Mucosa of rectum (tissue), 2 donors: ENCODE results near the gene FARSA.
A peak's percentile ranks its signal among the peaks of the same experiment; 100 is the strongest.
"Not testable (repeated sequence)": the region's sequence is repeated elsewhere in the genome, so short reads cannot be mapped to it uniquely, and the experiment has no call there.

Experiments
- H3K27ac ChIP-seq, 2 donors: one replicate each; pipeline ENCODE4 v1.7.0; 2013; ENCODE audit warnings: inconsistent platforms in 2 of 2, low read depth in 2 of 2, low read length in 2 of 2
- H3K27me3 ChIP-seq, 2 donors: one replicate each; pipeline ENCODE4 v1.7.0; 2013; ENCODE audit warnings: low read length in 2 of 2; ENCODE audit not compliant: control insufficient read depth in 2 of 2, insufficient read depth in 2 of 2
- H3K36me3 ChIP-seq, 2 donors: one replicate each; pipeline ENCODE4 v1.7.0; 2013; ENCODE audit warnings: low read length in 2 of 2; ENCODE audit not compliant: control insufficient read depth in 2 of 2, insufficient read depth in 2 of 2
- H3K4me1 ChIP-seq, 2 donors: one replicate each; pipeline ENCODE4 v1.7.0; 2013; ENCODE audit warnings: low read length in 2 of 2, mild to moderate bottlenecking in 1 of 2; ENCODE audit not compliant: control insufficient read depth in 2 of 2, insufficient read depth in 2 of 2
- H3K4me3 ChIP-seq, 2 donors: one replicate each; pipeline ENCODE4 v1.7.0; 2013; ENCODE audit warnings: low read length in 2 of 2
- H3K9ac ChIP-seq, 2 donors: one replicate each; pipeline ENCODE4 v1.7.0; 2013; ENCODE audit warnings: low read length in 2 of 2, low read depth in 1 of 2, mild to moderate bottlenecking in 1 of 2
- H3K9me3 ChIP-seq, 2 donors: one replicate each; pipeline ENCODE4 v1.7.0; 2013; ENCODE audit warnings: low read length in 2 of 2; ENCODE audit not compliant: control insufficient read depth in 2 of 2
- donor health status: healthy.
- donor health status: Normal muscosa, but diverticular disease.

FARSA gene

GRCh38 chr19:12890787-12891552, 42.5 kb downstream of the FARSA start, which contains the start of gene GCDH:
Gene GCDH (plus strand): TSS chr19:12891160. CDS start chr19:12891305, 145 bp downstream.
- Histone ChIP-seq H3K4me1 (peaks cover 10 to 12% of the 10 kb centered on the region in 2 donors), H3K4me3 (peak within 1 kb of the TSS; percentile 85 to 94), H3K36me3 (peaks cover 0 to 16% of the 10 kb centered on the region in 2 donors), H3K27me3 (no peaks in the 10 kb centered on the region), H3K9ac (peak within 1 kb of the TSS; percentile 63 to 79), H3K9me3 (no peaks in the 10 kb centered on the region), H3K27ac (peak within 1 kb of the TSS; percentile 38 to 74)

DNA sequence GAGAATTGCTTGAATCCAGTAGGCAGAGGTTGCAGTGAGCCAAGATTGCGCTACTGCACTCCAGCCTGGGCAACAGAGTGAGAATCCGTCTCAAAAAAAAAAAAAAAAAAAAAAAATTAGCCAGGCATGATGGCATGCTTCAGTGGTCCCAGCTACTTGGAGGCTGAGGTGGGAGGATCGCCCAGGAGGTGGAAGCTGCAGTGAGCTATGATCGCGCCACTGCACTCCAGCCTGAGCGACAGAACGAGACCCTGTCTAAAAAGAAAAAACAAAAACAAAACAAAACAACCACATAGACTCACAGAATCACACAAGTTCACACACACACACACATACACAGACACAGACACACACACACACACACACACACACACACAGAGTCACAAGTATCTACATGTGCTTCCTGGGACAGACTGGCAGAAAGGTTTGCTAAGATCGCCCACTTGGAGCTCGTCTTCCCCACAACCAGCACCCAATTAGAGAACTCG, 43.2 kb downstream of the FARSA start:
- Histone ChIP-seq H3K4me3 (peak overlapping the region; percentile 41 to 94), H3K4me1 (peaks cover 12 to 13% of the 10 kb centered on the region in 2 donors), H3K36me3 (peaks cover 0 to 15% of the 10 kb centered on the region in 2 donors), H3K27ac (peak overlapping the region in 1 of 2 donors; percentile 3)
- H3K9ac ChIP-seq, H3K27me3 ChIP-seq, H3K9me3 ChIP-seq: not testable (repeated sequence)

GRCh38 chr19:12888006-12888603, 45.4 kb downstream of the FARSA start:
- Histone ChIP-seq H3K27ac (no peak overlapping the region), H3K36me3 (no peaks in the 10 kb centered on the region), H3K4me3 (no peak overlapping the region), H3K9me3 (peaks cover 0 to 5% of the 10 kb centered on the region in 2 donors), H3K27me3 (no peaks in the 10 kb centered on the region), H3K9ac (no peak overlapping the region), H3K4me1 (peaks cover 19 to 22% of the 10 kb centered on the region in 2 donors)

DNA sequence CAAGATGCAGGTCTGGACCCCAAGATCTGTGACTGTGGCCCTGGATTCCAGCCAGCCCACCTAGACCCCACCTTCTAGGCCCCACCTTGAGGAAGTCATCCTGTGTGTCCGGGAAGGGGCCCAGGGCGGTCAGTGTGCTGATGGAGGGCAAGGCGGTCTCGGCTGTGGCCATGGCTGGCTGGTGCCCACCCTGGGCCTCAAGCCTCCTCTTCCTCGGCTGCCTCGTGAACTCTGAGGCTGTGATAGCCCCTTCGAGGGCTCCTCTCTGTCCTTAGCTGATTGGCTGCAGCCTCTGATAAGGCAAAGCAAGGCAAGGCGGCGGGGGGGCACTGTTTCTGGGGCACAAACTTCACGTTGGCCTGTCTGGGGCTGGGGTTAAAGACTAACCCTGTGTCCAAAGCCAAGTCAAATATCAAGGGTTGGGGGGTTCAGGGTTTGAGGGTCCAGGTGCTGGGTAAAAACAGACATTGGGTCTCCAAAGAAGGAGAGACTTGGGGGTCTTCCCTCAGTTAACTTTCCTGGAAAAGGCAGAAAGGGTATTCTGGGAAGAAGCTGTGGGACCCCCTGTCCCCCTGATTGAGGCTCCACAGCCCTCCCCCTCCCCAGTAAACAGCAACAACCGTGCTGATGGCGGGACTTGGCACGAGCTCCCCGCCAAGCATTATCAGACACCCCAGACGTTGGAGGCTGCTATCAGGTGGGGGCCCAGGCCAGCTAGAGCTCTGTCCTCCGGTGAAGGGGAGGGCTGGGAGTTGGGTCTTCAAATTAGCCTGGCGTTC, 46.4 kb downstream of the FARSA start, which contains the start of gene KLF1:
Gene KLF1 (minus strand): TSS at position 233 of the 779 bp plus-strand sequence. CDS start 61 bp downstream, at position 172.
- Histone ChIP-seq H3K4me3 (peak within 1 kb of the TSS; percentile 20 to 45), H3K27ac (no peak within 1 kb of the TSS), H3K36me3 (no peaks in the 10 kb centered on the region), H3K9ac (peak within 1 kb of the TSS in 1 of 2 donors; percentile 49), H3K9me3 (peaks cover 0 to 5% of the 10 kb centered on the region in 2 donors), H3K4me1 (peaks cover 19 to 22% of the 10 kb centered on the region in 2 donors), H3K27me3 (no peaks in the 10 kb centered on the region)

- H3K4me3 ChIP-seq, result no peak overlapping the region
- H3K36me3 ChIP-seq, result no peaks in the 10 kb centered on the region
- H3K4me1 ChIP-seq, result peaks cover 14 to 17% of the 10 kb centered on the region in 2 donors
- H3K27me3 ChIP-seq, result no peaks in the 10 kb centered on the region
- H3K9me3 ChIP-seq, result peaks cover 0 to 5% of the 10 kb centered on the region in 2 donors
- H3K9ac ChIP-seq, result no peak overlapping the region
- no peak overlapping the region for H3K27ac ChIP-seq
Observed at GRCh38 chr19:12886651-12886968, 46.9 kb downstream of the FARSA start.

DNA sequence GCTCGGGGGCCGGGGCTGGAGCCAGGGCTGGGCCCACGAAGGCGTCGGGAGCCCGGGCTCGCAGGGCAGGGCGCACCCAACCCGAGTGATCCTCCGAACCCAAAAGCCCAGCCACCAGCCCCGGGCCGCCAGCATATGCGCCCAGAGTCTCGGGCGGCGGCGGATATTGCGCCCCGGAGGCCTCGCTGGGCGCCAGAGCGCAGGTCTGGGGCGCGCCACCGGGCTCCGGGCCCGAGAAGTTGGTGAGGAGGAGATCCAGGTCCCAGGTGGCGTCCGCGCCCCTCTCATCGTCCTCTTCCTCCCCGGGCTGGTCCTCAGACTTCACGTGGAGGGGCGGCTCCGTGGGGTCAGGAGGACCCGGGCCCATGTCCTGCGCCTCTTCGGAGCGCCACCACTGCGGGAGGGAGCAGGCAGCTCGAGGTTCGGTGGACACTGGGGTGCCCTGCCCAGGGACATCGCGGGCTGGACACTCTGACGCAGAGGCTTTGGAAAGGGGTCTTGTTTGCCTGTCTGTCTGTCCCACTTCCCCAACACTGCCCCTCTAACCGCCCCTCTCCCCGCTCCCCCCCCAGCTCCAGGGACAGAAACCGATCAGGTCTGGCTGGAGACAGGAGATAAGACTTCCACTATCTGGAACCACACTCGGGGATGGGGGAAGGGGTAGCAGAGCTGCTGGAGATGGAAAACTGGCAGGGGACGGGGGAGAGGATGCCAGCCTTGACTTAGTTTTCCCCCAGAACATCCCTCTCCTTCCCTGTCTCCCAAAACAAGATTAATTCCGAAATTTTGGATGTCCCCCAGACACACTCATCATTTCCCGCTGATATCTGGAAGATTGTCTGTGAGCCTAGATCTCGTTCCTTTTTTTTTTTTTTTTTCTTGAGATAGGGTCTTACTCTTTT, 47.5 kb downstream of the FARSA start:
- Histone ChIP-seq H3K36me3 (no peaks in the 10 kb centered on the region), H3K4me3 (peak overlapping the region; percentile 20 to 45), H3K4me1 (peaks cover 12 to 14% of the 10 kb centered on the region in 2 donors), H3K27me3 (no peaks in the 10 kb centered on the region), H3K9me3 (peaks cover 0 to 5% of the 10 kb centered on the region in 2 donors), H3K27ac (no peak overlapping the region), H3K9ac (peak overlapping the region in 1 of 2 donors; percentile 49)

- Histone ChIP-seq H3K4me1 (peaks cover 13 to 16% of the 10 kb centered on the region in 2 donors), H3K36me3 (no peaks in the 10 kb centered on the region), H3K27me3 (no peaks in the 10 kb centered on the region), H3K9ac (peak overlapping the region in 1 of 2 donors; percentile 49), H3K9me3 (peaks cover 0 to 5% of the 10 kb centered on the region in 2 donors), H3K27ac (peak overlapping the region; percentile 23 to 25), H3K4me3 (peak overlapping the region; percentile 45 to 56)
Observed at GRCh38 chr19:12884926-12885748, 48.4 kb downstream of the FARSA start.

GRCh38 chr19:12884627-12884925, 48.9 kb downstream of the FARSA start:
- Histone ChIP-seq H3K36me3 (no peaks in the 10 kb centered on the region), H3K4me1 (peaks cover 13 to 16% of the 10 kb centered on the region in 2 donors), H3K27me3 (no peaks in the 10 kb centered on the region), H3K4me3 (peak overlapping the region; percentile 36 to 56), H3K9ac (no peak overlapping the region), H3K9me3 (peaks cover 0 to 5% of the 10 kb centered on the region in 2 donors), H3K27ac (peak overlapping the region; percentile 23 to 25)

DNA sequence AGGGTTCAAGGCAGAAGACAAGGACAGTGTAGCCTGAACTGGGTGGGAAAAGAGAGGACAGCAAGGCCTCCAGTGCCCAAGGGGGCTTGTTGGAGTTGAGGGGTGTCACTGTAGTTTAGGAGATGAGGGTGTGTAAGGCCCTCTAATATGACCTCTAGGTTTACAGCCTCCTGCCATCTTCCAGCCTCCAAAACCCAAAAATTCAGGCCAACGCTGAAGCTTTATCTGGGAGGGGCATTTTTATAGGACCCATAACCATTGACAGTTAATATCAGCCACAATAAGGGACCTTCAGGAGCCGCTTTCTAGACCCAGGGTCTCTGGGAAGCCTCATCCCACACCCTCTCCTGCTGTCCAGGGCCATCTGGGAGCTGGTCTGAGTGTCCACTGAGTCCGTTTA, 49.3 kb downstream of the FARSA start:
- H3K9ac ChIP-seq, result no peak overlapping the region
- no peaks in the 10 kb centered on the region for H3K27me3 ChIP-seq
- peaks cover 13 to 16% of the 10 kb centered on the region in 2 donors for H3K4me1 ChIP-seq
- peaks cover 0 to 5% of the 10 kb centered on the region in 2 donors for H3K9me3 ChIP-seq
- H3K36me3 ChIP-seq, result no peaks in the 10 kb centered on the region
- no peak overlapping the region for H3K27ac ChIP-seq
- H3K4me3 ChIP-seq, result no peak overlapping the region
